CD14-positive monocyte (primary cell): ENCODE measurements around the gene PSMD13. TPM values are rescaled to one million over a fixed set of nuclear protein-coding genes. Genes with fewer than 3 reads are reported as not detected.

ENCODE experiments used
- DNase-seq, 3 donors: peaks; one replicate each; pipeline ENCODE4 v3.0.0-alpha.2; 2011 to 2022
- H2AFZ ChIP-seq: 2 replicates; pipeline ENCODE4 v1.6.0; 2012; ENCODE audit warnings: mild to moderate bottlenecking, low read depth, low read length, inconsistent platforms; ENCODE audit not compliant: insufficient read depth, poor library complexity, severe bottlenecking
- H3K27ac ChIP-seq, 2 donors: 1 replicate in 1 of 2; 2 replicates in 1 of 2; pipeline ENCODE4 v1.5.1; 2012 to 2013; ENCODE audit warnings: low read length in 2 of 2, control low read depth in 1 of 2, inconsistent platforms in 1 of 2, low read depth in 1 of 2, mild to moderate bottlenecking in 1 of 2
- H3K27me3 ChIP-seq, 2 donors: one replicate each; pipeline versions ENCODE4 v1.6.0 to v1.6.1; 2011 to 2013; ENCODE audit warnings: low read length in 2 of 2; ENCODE audit not compliant: control insufficient read depth in 2 of 2, insufficient read depth in 2 of 2
- H3K36me3 ChIP-seq, 2 donors: replicated peaks in 1 of 2; 1 replicate in 1 of 2; 2 replicates in 1 of 2; pipeline versions ENCODE4 v1.5.1 to v1.6.1; 2012 to 2013; ENCODE audit warnings: low read length in 2 of 2, control low read depth in 1 of 2, inconsistent platforms in 1 of 2, mild to moderate bottlenecking in 1 of 2; ENCODE audit not compliant: insufficient read depth in 2 of 2, control insufficient read depth in 1 of 2
- H3K4me1 ChIP-seq, 2 donors: 1 replicate in 1 of 2; 2 replicates in 1 of 2; pipeline versions ENCODE4 v1.5.1 to v1.6.1; 2012 to 2013; ENCODE audit warnings: low read length in 2 of 2, control low read depth in 1 of 2, inconsistent platforms in 1 of 2, mild to moderate bottlenecking in 1 of 2, moderate library complexity in 1 of 2; ENCODE audit not compliant: insufficient read depth in 2 of 2, control insufficient read depth in 1 of 2
- H3K4me2 ChIP-seq: replicated peaks from 2 replicates; pipeline ENCODE3; 2012; ENCODE audit warnings: low read length, moderate library complexity, mild to moderate bottlenecking; ENCODE audit not compliant: poor library complexity, severe bottlenecking; ENCODE audit errors: extremely low read depth
- H3K4me3 ChIP-seq, 3 experiments: fragments of 200-600 bp in 1 of 3; sonication (generic) in 1 of 3; replicated peaks in 1 of 3; 1 replicate in 2 of 3; 2 replicates in 1 of 3; pipeline ENCODE4 v1.5.1; 2011 to 2013; ENCODE audit warnings: low read length in 3 of 3, mild to moderate bottlenecking in 3 of 3, control low read depth in 2 of 3, low read depth in 2 of 3, inconsistent platforms in 1 of 3, moderate library complexity in 1 of 3
- H3K79me2 ChIP-seq: 2 replicates; pipeline ENCODE4 v1.6.0; 2012; ENCODE audit warnings: mild to moderate bottlenecking, control low read depth, inconsistent platforms, low read length, moderate library complexity; ENCODE audit not compliant: insufficient read depth
- H3K9ac ChIP-seq: 2 replicates; pipeline ENCODE4 v1.6.0; 2017; ENCODE audit warnings: low read length, mild to moderate bottlenecking; ENCODE audit not compliant: insufficient read depth, poor library complexity, severe bottlenecking
- H3K9me3 ChIP-seq, 2 donors: replicated peaks in 1 of 2; 1 replicate in 1 of 2; 2 replicates in 1 of 2; pipeline versions ENCODE4 v1.5.1 to v1.6.1; 2012 to 2013; ENCODE audit warnings: low read length in 2 of 2, control low read depth in 1 of 2; ENCODE audit not compliant: control insufficient read depth in 1 of 2, insufficient read depth in 1 of 2
- H4K20me1 ChIP-seq: 2 replicates; pipeline ENCODE4 v1.6.0; 2012; ENCODE audit warnings: mild to moderate bottlenecking, low read length, control low read depth, moderate library complexity; ENCODE audit not compliant: insufficient read depth
- H3K27ac Mint-ChIP-seq, 7 donors: one replicate each; pipeline ENCODE4 v1.8.0; 2020; ENCODE audit warnings: mild to moderate bottlenecking in 7 of 7, mixed read lengths in 7 of 7, moderate library complexity in 6 of 7, inconsistent platforms in 2 of 7
- H3K27me3 Mint-ChIP-seq, 3 donors: one replicate each; pipeline ENCODE4 v1.8.0; 2021 to 2022; ENCODE audit warnings: low read depth in 3 of 3, mild to moderate bottlenecking in 3 of 3, mixed read lengths in 3 of 3, moderate library complexity in 3 of 3, inconsistent platforms in 1 of 3
- H3K36me3 Mint-ChIP-seq, 2 donors: one replicate each; pipeline ENCODE4 v1.8.0; 2020; ENCODE audit warnings: mixed read lengths in 2 of 2, inconsistent platforms in 1 of 2, mild to moderate bottlenecking in 1 of 2
- H3K4me1 Mint-ChIP-seq: one replicate; pipeline ENCODE4 v1.8.0; 2020; ENCODE audit warnings: mild to moderate bottlenecking, mixed read lengths
- H3K4me3 Mint-ChIP-seq, 2 donors: one replicate each; pipeline ENCODE4 v1.8.0; 2020; ENCODE audit warnings: mild to moderate bottlenecking in 2 of 2, mixed read lengths in 2 of 2, moderate library complexity in 1 of 2
- H3K9me3 Mint-ChIP-seq, 7 donors: one replicate each; pipeline ENCODE4 v1.8.0; 2020 to 2022; ENCODE audit warnings: mixed read lengths in 7 of 7, mild to moderate bottlenecking in 6 of 7, moderate library complexity in 6 of 7, inconsistent platforms in 2 of 7
- CTCF ChIP-seq: fragments of 200-600 bp; IDR thresholded peaks from one replicate; pipeline ENCODE4 v1.8.0; 2022; ENCODE audit warnings: antibody characterized with exemption, mild to moderate bottlenecking
- WGBS: methylation state at CpG from one replicate; pipeline ENCODE4 v1.1.5; 2013; ENCODE audit warnings: missing lambda C conversion rate; ENCODE audit not compliant: insufficient coverage; 5-methylcytosine and 5-hydroxymethylcytosine counted together
- intact Hi-C, 2 donors: fragments of 100-400 bp; cut with micrococcal nuclease; formaldehyde crosslinking; loops; one replicate each; pipeline versions ENCODE4 v1.15.0 to v1.15.1; 2023
- polyA plus RNA-seq, 3 donors: library from polyadenylated mRNA; depleted of rRNA in 1 of 3; unstranded in 2 of 3; stranded (reverse) in 1 of 3; fragments of 300-500 nt in 2 of 3; fragments of >200 nt in 1 of 3; fragmentation: Illumina TruSeq in 2 of 3; gene quantifications; 1 replicate in 2 of 3; 2 replicates in 1 of 3; pipeline ENCODE4 v1.2.3, GENCODE V29; 2012 to 2021

PSMD13 gene
- polyA plus RNA-seq, 3 donors: 136 to 272 (median 218) TPM

DNA sequence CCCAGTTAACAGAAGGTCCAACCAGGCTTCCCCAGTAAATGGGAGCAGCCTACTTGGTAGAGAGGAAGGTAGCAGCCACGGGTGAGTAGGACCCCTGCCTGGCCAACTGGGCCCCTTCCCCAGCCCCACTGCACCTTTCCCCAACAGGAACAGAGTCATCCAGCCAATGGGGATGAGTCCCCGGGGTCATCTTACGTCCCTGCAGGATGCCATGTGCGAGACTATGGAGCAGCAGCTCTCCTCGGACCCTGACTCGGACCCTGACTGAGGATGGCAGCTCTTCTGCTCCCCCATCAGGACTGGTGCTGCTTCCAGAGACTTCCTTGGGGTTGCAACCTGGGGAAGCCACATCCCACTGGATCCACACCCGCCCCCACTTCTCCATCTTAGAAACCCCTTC lies 22.7 kb upstream of the PSMD13 start:
- Histone ChIP-seq H3K4me1 (peaks cover 13 to 18% of the 10 kb centered on the region in 2 donors), H3K9me3 (no peaks in the 10 kb centered on the region), H4K20me1 (peaks cover 53% of the 10 kb centered on the region), H3K36me3 (peaks cover 65 to 69% of the 10 kb centered on the region in 2 donors), H3K4me3 (no peak overlapping the region), H3K4me2 (no peak overlapping the region), H2AFZ (no peak overlapping the region), H3K27me3 (no peaks in the 10 kb centered on the region), H3K9ac (no peak overlapping the region), H3K79me2 (peaks cover 19% of the 10 kb centered on the region), H3K27ac (no peak overlapping the region)
- Mint-ChIP-seq H3K9me3 (no peaks in the 10 kb centered on the region), H3K27me3 (peaks cover 0 to 2% (median 2%) of the 10 kb centered on the region in 3 donors), H3K4me3 (no peak overlapping the region), H3K36me3 (peaks cover 61 to 74% of the 10 kb centered on the region in 2 donors), H3K4me1 (peaks cover 22% of the 10 kb centered on the region), H3K27ac (no peak overlapping the region)
- TF ChIP-seq CTCF: no peak
- WGBS: 93% methylated on average over 6 of the region's 7 CpGs
- intact Hi-C loops: no loop called here
- no peak for DNase-seq

- peaks cover 0 to 3% of the 10 kb centered on the region in 2 donors for H3K4me1 ChIP-seq
- no peak for TF ChIP-seq CTCF
- Mint-ChIP-seq H3K4me3 (no peak overlapping the region), H3K27ac (peak overlapping the region in 2 of 7 donors; percentile 38 to 69), H3K27me3 (peaks cover 0 to 2% (median 2%) of the 10 kb centered on the region in 3 donors), H3K9me3 (no peaks in the 10 kb centered on the region), H3K4me1 (peaks cover 8% of the 10 kb centered on the region), H3K36me3 (peaks cover 53 to 61% of the 10 kb centered on the region in 2 donors)
- H3K9ac ChIP-seq: no peak overlapping the region
- no peak overlapping the region for H3K4me2 ChIP-seq
- no peak for DNase-seq
- no peak overlapping the region for H3K27ac ChIP-seq
- H2AFZ ChIP-seq: no peak overlapping the region
- no peaks in the 10 kb centered on the region for H3K9me3 ChIP-seq
- H3K79me2 ChIP-seq: peaks cover 3% of the 10 kb centered on the region
- no peak overlapping the region for H3K4me3 ChIP-seq
- H4K20me1 ChIP-seq: peaks cover 37% of the 10 kb centered on the region
- intact Hi-C loops: no loop called here
- 83% methylated on average over 2 of the region's 4 CpGs for WGBS
- H3K36me3 ChIP-seq: peaks cover 54 to 58% of the 10 kb centered on the region in 2 donors
- H3K27me3 ChIP-seq: no peaks in the 10 kb centered on the region
Measured at GRCh38 chr11:215581-216037, 21.2 kb upstream of the PSMD13 start.
